Tibial nerve (tissue), 4 donors: ENCODE results near the gene LRWD1. TPM values are rescaled to one million over a fixed set of nuclear protein-coding genes. Genes with fewer than 3 reads are reported as not detected.
"Not testable (repeated sequence)": the region's sequence is repeated elsewhere in the genome, so short reads cannot be mapped to it uniquely, and the experiment has no call there.

Experiments used
- DNase-seq, 2 donors: peaks; one replicate each; pipeline ENCODE4 v3.0.0-alpha.2; 2019; ENCODE audit warnings: low spot score in 2 of 2
- H3K27ac ChIP-seq, 4 donors: fragments of 200-600 bp; sonication (generic) in 3 of 4; one replicate each; pipeline ENCODE4 v1.5.1; 2017 to 2019; ENCODE audit warnings: mild to moderate bottlenecking in 1 of 4
- H3K27me3 ChIP-seq, 2 donors: fragments of 200-600 bp; sonication (generic) in 1 of 2; one replicate each; pipeline versions ENCODE4 v1.5.1 to v1.6.0; 2017 to 2019
- H3K36me3 ChIP-seq, 3 donors: fragments of 200-600 bp; sonication (generic); one replicate each; pipeline ENCODE4 v1.5.1; 2018 to 2019
- H3K4me1 ChIP-seq, 4 donors: fragments of 200-600 bp; sonication (generic) in 3 of 4; one replicate each; pipeline ENCODE4 v1.5.1; 2017 to 2019
- H3K4me3 ChIP-seq, 4 donors: fragments of 200-600 bp; sonication (generic) in 3 of 4; one replicate each; pipeline ENCODE4 v1.5.1; 2017 to 2019; ENCODE audit warnings: mild to moderate bottlenecking in 1 of 4, moderate library complexity in 1 of 4
- H3K9me3 ChIP-seq, 4 donors: fragments of 200-600 bp; sonication (generic) in 3 of 4; one replicate each; pipeline ENCODE4 v1.5.1; 2017 to 2019
- WGBS, 2 donors: methylation state at CpG; one replicate each; pipeline ENCODE4 v1.1.5; 2018; 5-methylcytosine and 5-hydroxymethylcytosine counted together
- total RNA-seq, 4 donors: library from RNA; depleted of rRNA; stranded (reverse); fragments of >200 nt; gene quantifications; one replicate each; pipeline ENCODE4 v1.1.0, GENCODE V29; 2016

The LRWD1 gene
- total RNA-seq, 4 donors from 2014 or later, result 14.6 to 41.4 (median 28.2) TPM

- not testable (repeated sequence) for H3K9me3 ChIP-seq, H3K4me1 ChIP-seq, H3K4me3 ChIP-seq, H3K27ac ChIP-seq, H3K27me3 ChIP-seq, DNase-seq, H3K36me3 ChIP-seq
- WGBS, 2 donors, result 49 to 63% methylated on average over 4 of the region's 5 CpGs
Observed at GRCh38 chr7:102520797-102521196, 56.0 kb downstream of the LRWD1 start.

Other genes with a start within 250 kb of the LRWD1 start
- gene SH2B2, start 178.1 kb upstream of the LRWD1 start, total RNA-seq, result 10 to 100 TPM in 1 of 4 donors, 1 to 10 TPM in 3; 2.4 to 10.8 (median 7.6) TPM
- gene SPDYE6, start 108.5 kb upstream of the LRWD1 start, total RNA-seq, result not detected
- 10 to 100 TPM; 34.7 to 62.1 (median 48.5) TPM for gene PRKRIP1, start 68.6 kb upstream of the LRWD1 start, total RNA-seq
- gene ORAI2, start 31.4 kb upstream of the LRWD1 start, total RNA-seq, result 10 to 100 TPM in 1 of 4 donors, 1 to 10 TPM in 3; 4.4 to 18.6 (median 7.7) TPM
- gene ALKBH4, start 121 bp upstream of the LRWD1 start, total RNA-seq, result 10 to 100 TPM; 17.4 to 21.0 (median 19.1) TPM
- gene POLR2J, start 13.9 kb downstream of the LRWD1 start, total RNA-seq, result 10 to 100 TPM in 3 of 4 donors, 1 to 10 TPM in 1; 9.6 to 24.0 (median 18.9) TPM
- 10 to 100 TPM; 10.5 to 56.1 (median 32.3) TPM for gene RASA4B, start 52.8 kb downstream of the LRWD1 start, total RNA-seq
- 10 to 100 TPM in 1 of 4 donors, 1 to 10 TPM in 3; 1.5 to 10.0 (median 6.7) TPM for gene UPK3BL2, start 78.7 kb downstream of the LRWD1 start, total RNA-seq
- under 1 TPM in 1 of 4 donors, not detected in 3; 0.42 TPM for gene SPDYE2, start 86.2 kb downstream of the LRWD1 start, total RNA-seq
- 10 to 100 TPM in 3 of 4 donors, 1 to 10 TPM in 1; 9.6 to 27.8 (median 15.4) TPM for gene POLR2J3, start 107.6 kb downstream of the LRWD1 start, total RNA-seq
- gene RASA4, start 151.8 kb downstream of the LRWD1 start, total RNA-seq, result 10 to 100 TPM; 45.9 to 78.6 (median 56.7) TPM
- gene UPK3BL1, start 177.8 kb downstream of the LRWD1 start, total RNA-seq, result 10 to 100 TPM; 30.6 to 56.1 (median 40.6) TPM
- gene SPDYE2B, start 185.3 kb downstream of the LRWD1 start, total RNA-seq, result not detected
- 1 to 10 TPM in 3 of 4 donors, under 1 TPM in 1; 0.22 to 7.3 (median 2.8) TPM for gene POLR2J2, start 206.7 kb downstream of the LRWD1 start, total RNA-seq